Ishikawa (cell line): ENCODE results near the gene RPS6KA5.

Source experiments
- EP300 ChIP-seq: IDR thresholded peaks from 2 replicates; pipeline ENCODE4 v1.6.1; 2012; ENCODE audit warnings: borderline replicate concordance
- FOXM1 ChIP-seq: IDR thresholded peaks from 2 replicates; pipeline ENCODE4 v1.6.1; 2012; ENCODE audit warnings: low read depth, borderline replicate concordance
- MAX ChIP-seq: IDR thresholded peaks from 2 replicates; pipeline ENCODE4 v1.6.1; 2012
- NFIC ChIP-seq: IDR thresholded peaks from 2 replicates; pipeline ENCODE4 v1.6.1; 2012
- TAF1 ChIP-seq: IDR thresholded peaks from 2 replicates; pipeline ENCODE4 v1.6.1; 2012; ENCODE audit warnings: low read depth, mild to moderate bottlenecking
- TCF12 ChIP-seq: IDR thresholded peaks from 2 replicates; pipeline ENCODE4 v1.6.1; 2012; ENCODE audit warnings: low read depth
- TEAD4 ChIP-seq: IDR thresholded peaks from 2 replicates; pipeline ENCODE4 v1.6.1; 2012
- YY1 ChIP-seq: IDR thresholded peaks from 2 replicates; pipeline ENCODE4 v1.6.1; 2012; ENCODE audit warnings: low read depth

GRCh38 chr14:90941706-90942105 lies 118.7 kb downstream of the RPS6KA5 start:
- TF ChIP-seq FOXM1 (no peak), EP300 (no peak), NFIC (no peak), TEAD4 (no peak), YY1 (no peak), MAX (no peak), TCF12 (no peak), TAF1 (no peak)
